Panc1 (cell line): ENCODE results near the gene CYP3A5.

ENCODE experiments used
- POLR2AphosphoS5 ChIP-seq: IDR thresholded peaks from 2 replicates; pipeline ENCODE4 v1.6.1; 2012; ENCODE audit warnings: mild to moderate bottlenecking, low read depth, low read length, moderate library complexity
- SIN3A ChIP-seq: IDR thresholded peaks from 2 replicates; pipeline ENCODE4 v1.6.1; 2012; ENCODE audit warnings: low read depth, mild to moderate bottlenecking, low read length, moderate library complexity, borderline replicate concordance; ENCODE audit not compliant: insufficient read depth
- TF ChIP-seq, protein P1 (sequence below): fragments of 450-650 bp; IDR thresholded peaks from 2 replicates; pipeline ENCODE4 v1.5.1; 2017; ENCODE audit warnings: mild to moderate bottlenecking
- TF ChIP-seq, protein P2 (sequence below), 2 experiments: IDR thresholded peaks; 2 replicates each; pipeline ENCODE4 v1.6.1; 2011 to 2012; ENCODE audit warnings: low read depth in 2 of 2, control low read depth in 1 of 2, low read length in 1 of 2, mild to moderate bottlenecking in 1 of 2, moderate library complexity in 1 of 2; ENCODE audit not compliant: insufficient read depth in 1 of 2

DNA sequence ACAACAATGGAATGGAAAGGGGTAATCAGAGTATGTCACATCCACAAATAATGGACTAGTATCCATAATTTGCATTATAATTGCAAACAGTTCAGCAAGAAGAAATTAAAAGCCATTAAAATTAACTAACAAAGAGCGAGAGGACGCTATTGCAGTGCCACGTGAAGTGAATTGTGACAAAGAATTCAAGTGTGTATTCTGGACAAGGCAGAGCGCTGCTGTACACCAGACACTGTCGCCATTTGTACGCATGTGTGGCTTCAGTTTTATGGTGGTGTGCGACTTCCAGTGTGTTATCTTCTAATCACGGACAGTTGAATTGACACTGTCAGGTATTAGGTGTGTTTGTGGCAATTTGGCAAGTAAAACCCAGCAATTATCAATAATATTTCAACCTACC is 11.3 kb downstream of the CYP3A5 start:
- TF ChIP-seq, protein P1, sequence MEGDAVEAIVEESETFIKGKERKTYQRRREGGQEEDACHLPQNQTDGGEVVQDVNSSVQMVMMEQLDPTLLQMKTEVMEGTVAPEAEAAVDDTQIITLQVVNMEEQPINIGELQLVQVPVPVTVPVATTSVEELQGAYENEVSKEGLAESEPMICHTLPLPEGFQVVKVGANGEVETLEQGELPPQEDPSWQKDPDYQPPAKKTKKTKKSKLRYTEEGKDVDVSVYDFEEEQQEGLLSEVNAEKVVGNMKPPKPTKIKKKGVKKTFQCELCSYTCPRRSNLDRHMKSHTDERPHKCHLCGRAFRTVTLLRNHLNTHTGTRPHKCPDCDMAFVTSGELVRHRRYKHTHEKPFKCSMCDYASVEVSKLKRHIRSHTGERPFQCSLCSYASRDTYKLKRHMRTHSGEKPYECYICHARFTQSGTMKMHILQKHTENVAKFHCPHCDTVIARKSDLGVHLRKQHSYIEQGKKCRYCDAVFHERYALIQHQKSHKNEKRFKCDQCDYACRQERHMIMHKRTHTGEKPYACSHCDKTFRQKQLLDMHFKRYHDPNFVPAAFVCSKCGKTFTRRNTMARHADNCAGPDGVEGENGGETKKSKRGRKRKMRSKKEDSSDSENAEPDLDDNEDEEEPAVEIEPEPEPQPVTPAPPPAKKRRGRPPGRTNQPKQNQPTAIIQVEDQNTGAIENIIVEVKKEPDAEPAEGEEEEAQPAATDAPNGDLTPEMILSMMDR, result no peak
- TF ChIP-seq, protein P2, sequence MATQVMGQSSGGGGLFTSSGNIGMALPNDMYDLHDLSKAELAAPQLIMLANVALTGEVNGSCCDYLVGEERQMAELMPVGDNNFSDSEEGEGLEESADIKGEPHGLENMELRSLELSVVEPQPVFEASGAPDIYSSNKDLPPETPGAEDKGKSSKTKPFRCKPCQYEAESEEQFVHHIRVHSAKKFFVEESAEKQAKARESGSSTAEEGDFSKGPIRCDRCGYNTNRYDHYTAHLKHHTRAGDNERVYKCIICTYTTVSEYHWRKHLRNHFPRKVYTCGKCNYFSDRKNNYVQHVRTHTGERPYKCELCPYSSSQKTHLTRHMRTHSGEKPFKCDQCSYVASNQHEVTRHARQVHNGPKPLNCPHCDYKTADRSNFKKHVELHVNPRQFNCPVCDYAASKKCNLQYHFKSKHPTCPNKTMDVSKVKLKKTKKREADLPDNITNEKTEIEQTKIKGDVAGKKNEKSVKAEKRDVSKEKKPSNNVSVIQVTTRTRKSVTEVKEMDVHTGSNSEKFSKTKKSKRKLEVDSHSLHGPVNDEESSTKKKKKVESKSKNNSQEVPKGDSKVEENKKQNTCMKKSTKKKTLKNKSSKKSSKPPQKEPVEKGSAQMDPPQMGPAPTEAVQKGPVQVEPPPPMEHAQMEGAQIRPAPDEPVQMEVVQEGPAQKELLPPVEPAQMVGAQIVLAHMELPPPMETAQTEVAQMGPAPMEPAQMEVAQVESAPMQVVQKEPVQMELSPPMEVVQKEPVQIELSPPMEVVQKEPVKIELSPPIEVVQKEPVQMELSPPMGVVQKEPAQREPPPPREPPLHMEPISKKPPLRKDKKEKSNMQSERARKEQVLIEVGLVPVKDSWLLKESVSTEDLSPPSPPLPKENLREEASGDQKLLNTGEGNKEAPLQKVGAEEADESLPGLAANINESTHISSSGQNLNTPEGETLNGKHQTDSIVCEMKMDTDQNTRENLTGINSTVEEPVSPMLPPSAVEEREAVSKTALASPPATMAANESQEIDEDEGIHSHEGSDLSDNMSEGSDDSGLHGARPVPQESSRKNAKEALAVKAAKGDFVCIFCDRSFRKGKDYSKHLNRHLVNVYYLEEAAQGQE (IDR thresholded peaks at IDR 0.05; ENCODE audit: insufficient read depth in 1 of 2, low read depth in 2 of 2, low read length in 1 of 2), result no peak
- TF ChIP-seq POLR2AphosphoS5 (no peak), SIN3A (no peak)
